CMK (cell line): Measurements from ENCODE around the gene MTNR1B.

Experiments
- DNase-seq: peaks from one replicate; pipeline ENCODE4 v3.0.0-alpha.2; 2010; ENCODE audit warnings: low read depth

The MTNR1B gene

DNA sequence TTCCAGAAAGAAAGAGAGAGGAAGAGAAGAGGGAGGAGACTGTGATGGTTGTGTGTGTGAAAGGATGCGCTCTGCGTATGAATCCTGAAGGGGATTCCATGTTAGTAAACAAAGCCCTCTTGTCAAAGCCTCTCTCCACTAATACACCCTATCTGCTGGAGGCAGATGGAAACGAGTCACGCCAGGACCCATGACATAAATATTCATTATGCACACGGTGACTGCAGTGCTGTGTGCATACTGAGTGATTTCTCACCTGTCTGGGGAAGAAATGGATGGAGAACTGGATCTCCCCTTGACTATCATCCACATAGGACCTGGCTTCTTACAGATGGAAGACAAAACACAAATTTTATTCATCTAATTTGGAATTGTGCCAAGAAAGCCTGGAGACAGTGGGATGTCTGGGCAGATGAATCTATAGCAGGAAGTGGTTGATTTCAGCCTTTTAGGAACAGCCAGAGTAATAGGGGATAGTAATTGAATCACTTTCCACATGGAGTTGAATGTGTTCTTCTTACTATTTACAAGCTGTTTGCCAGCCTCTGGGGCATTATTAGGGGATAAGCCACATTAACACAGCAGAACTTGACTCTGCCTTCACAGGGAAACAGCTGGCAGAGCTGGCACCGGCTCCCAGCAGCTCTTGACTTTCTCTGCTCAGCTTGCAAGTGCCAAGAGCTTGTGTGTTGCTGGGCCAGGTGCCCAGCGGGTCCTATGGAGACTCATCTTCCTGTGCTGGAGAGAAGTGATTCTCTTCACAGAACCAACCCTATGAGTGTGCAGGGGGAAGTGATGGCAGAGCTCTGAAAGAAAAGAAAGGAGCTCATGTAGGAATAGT is 9.0 kb downstream of the MTNR1B start:
- no peak for DNase-seq

DNA sequence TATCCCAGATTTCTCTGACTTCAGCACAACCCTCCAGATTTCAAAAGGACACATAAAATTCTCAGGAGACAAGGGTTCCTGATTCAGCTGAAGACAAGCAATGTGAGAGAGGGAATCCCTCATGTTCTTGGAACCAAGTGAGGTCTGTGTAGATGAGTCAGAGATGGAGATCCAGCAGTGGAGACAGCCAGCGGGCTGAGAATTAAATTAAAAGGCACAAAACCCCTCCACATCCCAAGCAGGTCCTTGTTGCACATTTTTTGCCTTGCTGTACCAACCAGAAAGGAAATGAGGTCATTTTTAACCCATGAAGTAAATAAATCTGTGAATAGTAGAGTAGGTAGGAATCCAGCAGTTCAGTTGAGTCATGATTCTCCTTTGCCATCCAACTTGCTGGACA is 9.7 kb downstream of the MTNR1B start:
- DNase-seq = no peak

DNA sequence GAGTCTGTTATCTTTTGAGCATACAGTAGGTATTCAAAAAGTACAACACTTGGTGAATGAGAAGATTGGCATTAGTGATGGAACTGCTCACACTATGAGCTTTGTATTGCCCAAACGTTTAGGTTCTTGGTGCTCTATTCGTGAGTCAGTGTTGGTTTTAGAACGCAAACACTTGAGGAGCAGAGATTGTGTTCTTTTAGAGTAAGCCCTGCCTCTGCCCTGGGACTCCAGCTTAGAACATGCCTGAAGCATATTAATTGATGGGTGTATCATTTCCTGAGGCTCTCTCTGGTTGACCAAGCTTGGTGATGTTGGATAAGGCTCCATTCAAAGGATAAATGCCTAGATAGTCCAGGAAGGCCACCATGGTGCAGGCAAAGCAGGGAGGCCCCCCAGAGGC is 10.9 kb downstream of the MTNR1B start:
- DNase-seq = no peak

DNA sequence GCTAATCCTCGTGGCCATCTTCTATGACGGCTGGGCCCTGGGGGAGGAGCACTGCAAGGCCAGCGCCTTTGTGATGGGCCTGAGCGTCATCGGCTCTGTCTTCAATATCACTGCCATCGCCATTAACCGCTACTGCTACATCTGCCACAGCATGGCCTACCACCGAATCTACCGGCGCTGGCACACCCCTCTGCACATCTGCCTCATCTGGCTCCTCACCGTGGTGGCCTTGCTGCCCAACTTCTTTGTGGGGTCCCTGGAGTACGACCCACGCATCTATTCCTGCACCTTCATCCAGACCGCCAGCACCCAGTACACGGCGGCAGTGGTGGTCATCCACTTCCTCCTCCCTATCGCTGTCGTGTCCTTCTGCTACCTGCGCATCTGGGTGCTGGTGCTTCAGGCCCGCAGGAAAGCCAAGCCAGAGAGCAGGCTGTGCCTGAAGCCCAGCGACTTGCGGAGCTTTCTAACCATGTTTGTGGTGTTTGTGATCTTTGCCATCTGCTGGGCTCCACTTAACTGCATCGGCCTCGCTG is 12.1 kb downstream of the MTNR1B start:
- no peak for DNase-seq

DNA sequence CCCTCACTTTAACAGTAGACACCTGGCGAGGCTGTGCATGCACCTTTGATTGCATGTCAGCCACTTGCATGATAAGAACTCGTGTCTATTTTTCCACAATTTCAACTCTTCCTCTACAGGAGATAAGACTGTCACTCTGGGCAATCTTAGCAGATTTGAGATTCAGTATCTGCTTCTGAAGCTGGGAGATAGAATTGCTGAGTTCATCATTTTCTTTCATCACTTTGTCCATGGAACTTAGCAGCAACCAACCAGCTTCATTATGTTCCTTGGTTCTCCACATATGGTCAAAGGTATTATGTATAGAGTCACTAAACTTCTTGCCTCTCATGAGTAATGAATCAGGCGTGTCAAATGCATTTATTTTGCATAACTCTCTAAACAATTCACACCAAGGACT is 17.1 kb downstream of the MTNR1B start:
- no peak for DNase-seq

DNA sequence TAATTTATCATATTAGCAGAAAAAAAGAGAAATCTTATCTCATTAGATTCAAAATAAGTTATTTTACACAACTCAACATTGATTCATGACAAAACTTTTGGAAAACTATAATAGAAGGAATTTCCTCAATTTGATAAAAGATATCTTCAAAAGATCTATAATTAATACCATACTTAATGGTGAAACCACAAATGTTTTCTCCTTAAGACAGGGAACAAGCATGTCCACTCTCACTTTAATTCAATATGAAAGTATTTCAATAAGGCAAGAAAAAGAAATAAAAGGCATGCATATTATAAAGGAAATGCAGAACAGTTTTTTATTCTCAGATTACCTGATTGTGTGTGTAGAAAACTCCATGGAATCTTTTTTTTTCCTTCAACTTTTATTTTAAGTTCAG is 23.6 kb downstream of the MTNR1B start:
- no peak for DNase-seq

DNA sequence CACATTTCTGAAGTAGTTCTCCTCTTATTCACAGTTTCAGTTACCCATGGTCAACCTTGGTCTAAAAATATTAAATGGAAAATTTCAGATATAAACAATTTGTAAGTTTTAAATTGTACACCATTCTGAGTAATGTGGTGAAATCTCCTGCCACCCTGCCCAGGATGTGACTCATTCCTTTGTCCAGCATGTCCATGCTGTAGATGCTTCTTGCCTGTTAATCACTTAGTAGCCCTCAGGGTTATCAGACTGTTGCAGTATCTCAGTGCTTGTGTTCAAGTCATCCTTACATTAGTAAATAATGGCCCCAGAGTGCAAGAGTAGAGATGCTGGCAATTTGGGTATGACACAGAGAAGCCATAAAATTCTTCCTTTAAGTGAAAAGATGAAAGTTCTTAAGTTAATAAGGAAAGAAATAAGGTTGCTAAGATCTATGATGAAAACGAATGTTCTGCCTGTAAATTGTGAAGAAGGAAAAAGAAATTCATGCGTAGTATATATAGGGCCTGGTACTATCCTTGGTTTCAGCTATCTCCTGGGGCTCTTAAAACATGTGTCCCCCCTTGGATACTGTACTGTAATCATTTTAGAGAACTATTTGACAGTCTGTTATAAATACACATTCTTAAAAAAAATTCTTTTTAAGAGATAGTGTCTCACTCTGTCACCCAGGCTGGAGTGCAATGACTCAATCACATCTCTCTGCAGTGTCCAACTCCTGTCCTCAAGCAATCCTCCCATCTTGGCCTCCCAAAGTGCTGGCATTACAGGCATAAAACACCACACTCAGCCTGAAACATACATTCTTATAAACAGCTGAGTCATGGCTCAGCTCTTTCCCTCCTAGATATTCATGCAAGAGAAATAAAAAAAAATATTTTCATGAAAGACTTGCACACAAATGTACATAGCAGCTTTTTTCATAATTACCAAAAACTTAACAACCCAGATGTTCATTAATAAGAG is 31.3 kb downstream of the MTNR1B start:
- no peak for DNase-seq

DNA sequence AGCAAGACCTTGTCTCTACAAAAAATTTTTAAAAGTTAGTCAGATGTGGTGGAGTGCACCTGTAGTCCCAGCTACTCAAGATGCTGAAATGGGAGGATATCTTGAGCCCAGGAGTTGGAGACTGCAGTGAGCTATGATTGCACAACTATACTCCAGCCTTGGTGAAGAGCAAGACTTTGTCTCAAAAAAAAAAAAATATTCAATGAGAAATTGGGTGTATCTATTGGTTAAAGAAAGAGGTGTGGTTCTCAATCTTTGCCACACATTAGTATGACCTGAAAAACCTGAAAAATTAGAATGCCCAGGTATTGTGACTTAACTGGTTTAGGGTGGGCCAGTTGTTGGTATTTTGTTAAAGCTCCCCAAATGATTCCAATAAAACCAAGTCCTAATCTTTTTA is 32.4 kb downstream of the MTNR1B start:
- no peak for DNase-seq

DNA sequence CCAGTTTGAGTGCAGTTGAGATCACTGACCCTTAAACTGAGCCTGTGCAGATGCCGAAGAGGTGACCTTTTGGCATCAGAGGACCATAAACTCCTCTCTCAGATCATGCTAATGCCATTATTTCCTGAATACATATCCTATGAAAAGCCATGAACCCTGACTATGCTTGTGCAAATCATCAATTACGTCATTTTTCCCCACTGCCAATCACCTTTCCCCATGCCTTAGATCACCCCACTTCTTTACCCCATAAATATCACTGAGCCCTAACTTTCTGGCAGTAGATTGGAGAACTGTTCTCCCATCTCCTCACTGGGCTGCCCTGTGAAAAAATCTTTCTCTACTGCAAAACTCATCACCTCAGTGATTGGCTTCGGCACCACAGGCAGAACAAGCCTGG is 32.9 kb downstream of the MTNR1B start:
- no peak for DNase-seq

DNA sequence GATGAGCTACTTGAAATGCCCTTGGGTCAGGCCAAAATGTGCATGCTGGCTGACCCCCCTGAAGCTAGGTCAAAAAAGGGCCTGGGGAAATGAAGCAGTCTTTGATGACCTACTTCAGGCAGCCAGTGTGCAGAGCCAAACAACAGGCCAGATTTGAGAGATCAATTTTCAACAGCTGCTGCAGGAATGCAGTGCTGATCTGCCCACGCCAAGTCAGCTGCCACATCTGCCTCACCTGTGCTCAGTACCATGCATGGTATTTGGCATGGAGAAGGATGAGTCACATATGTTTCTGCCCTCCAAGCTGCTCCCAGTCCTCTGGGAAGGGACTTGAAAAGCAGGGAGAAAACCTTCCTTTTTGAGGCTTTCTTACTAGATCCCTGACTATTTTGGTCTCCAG is 35.8 kb downstream of the MTNR1B start:
- DNase-seq = no peak

DNA sequence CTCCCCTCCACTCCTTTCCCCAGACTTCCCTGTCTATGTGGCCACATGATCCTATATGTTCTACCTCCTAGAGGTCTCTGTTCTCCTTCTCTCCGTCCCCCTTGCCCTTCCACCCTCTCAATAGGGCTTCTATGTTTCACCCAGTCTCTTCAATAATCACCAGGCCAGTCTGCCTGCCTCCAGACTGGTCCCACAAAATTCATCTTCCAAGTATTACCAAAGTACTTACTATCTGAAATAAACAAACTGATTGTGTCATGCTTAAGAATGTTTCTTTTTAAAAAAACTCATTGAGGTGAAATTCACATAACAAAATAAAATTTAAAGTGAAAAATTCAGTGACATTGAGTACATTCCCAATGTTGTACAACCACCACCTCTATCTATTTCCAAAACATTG is 44.2 kb downstream of the MTNR1B start:
- no peak for DNase-seq

DNA sequence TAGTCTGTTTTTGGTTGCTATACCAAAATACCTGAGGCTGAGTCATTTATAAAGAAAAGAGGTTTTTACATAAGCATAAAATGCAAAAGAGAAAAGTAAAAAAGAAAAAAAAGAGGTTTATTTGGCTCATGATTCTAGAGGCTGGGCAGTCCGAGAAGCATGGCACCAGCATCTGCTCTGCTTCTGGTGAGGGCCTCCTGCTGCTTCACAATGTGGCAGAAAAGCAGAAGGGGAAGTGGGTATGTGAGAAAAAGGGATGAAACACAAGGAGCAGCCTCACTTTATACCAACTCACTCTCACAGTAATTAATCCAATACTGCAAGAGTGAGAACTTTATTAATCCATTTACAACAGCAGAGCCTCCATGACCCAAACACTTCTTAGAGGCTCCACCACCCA is 47.1 kb downstream of the MTNR1B start:
- DNase-seq = no peak

DNA sequence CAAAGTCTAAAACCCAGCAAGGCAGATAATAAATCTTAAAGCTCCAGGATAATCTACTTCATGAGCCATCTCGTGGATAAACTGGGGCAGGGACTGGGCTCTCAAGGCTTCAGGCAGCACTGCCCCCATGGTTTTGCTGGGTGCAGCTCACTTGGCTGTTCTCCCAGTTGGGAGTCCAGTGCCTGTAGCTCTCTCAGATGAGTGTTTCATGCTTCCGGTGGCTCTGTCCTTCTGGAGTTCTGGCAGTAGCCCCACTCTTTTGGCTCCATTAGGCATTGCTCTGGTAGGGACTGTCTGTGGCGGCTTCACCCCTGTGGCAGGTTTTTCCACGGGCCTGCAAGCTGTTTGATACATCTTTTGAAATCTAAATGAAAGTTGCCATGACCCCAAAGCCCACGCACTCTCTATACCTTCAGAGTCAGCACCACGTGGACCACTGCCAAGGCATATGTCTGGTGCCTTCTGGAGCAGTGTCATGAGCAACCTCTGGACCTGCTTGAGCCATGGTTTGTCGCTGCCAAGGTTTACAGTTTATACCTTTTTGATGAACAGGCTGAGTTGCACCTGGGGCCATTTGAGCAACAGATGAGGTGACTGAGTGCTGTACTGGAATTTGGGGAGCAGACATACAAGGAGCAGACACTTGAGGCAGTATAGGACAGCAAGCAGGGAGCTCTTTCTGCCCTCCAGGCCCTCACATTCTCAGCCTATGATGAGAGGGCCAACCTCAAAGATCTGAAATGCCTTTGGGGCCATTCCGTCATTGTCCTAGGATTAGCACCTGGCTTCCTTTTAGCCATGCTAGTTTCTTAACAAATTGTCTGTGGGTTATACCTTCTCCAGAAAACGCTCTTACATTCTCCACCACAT is 48.6 kb downstream of the MTNR1B start:
- no peak for DNase-seq

DNA sequence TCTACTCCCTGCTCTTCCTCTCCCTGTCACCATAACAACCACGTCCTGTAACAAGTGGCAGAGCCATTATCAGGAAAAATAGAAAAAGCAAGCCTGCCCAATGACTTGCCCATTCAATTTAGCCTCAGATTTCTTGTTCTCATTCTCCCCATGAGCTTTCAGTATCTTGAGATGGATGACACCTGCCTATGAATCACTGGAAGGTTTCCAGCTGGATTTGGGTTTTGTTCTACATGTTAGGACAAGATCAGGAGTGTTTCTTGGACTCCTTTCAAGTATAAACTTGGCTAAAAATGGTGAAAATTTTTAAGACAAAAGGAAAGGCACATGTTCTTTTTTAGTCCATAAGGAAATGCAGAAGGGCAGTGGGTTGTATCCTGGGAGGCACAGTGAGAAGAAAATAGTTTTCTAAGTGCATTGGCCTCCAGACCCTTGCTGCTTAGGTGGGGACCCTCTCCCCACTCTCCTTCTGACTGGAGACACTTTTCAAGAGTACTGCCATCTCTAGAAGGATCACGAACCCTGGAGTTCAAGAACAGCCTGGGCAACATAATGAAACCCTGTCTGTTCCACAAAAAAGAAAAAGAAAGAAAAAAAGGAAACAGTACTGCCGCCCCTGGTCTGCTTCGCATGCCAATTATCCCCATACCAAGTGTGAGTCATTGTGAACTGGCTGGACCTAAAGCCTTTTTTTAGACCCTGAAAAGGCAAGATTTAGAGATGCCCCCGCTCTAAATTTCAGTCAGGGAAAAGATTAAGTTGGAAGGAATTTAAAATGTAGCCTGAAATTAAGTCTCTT is 51.0 kb downstream of the MTNR1B start:
- no peak for DNase-seq

DNA sequence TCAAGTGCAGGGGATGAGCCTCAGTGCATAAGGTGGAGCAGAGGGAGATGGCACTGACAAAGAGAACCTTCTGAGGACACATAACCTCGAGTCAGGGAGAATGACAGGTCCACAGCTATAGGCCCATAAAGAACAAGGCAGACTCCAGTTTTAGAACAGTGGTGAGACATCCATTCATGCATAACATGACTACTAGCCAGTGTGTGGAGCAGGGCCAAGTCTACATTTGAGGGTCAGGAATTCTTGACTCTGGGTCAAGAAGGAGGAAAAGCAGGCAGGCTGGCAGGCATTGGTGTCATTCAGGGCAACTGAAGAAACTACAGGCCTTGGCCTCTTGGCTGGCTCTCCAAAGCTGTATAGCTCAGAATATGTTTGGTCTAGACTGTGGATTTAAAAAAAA is 54.9 kb downstream of the MTNR1B start:
- DNase-seq = no peak

DNA sequence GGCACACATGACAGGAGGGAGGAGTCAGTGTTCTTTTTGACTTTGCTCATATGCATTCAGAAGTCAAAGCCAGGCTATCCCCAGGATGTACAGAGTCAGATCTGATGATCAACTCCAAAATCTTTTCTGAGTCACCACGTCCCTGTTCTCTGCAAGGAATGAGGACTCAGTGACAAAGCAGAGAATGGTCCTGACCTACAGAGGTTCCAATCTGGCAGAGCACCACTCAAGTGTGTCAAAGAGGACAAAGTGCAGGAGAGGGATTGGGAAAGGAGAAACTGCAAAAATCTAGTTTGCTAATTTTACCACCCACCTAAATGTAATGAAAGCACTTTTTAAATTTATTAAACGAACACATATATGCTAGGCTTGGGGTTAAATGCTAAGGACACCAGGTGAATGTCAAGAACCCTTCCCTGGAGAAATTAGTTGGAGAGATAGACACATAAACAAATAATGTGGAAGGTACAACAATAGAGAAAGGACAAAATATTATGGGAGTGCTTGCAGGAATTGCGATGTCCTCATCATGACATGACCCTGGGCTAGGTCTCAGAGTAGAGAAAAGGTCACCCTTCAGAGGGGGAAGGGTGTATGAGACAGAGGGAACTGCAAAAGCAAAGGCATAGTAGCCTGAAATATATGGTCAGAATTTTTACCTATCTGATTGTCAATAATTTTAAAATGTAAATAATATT is 56.3 kb downstream of the MTNR1B start:
- DNase-seq = no peak

DNA sequence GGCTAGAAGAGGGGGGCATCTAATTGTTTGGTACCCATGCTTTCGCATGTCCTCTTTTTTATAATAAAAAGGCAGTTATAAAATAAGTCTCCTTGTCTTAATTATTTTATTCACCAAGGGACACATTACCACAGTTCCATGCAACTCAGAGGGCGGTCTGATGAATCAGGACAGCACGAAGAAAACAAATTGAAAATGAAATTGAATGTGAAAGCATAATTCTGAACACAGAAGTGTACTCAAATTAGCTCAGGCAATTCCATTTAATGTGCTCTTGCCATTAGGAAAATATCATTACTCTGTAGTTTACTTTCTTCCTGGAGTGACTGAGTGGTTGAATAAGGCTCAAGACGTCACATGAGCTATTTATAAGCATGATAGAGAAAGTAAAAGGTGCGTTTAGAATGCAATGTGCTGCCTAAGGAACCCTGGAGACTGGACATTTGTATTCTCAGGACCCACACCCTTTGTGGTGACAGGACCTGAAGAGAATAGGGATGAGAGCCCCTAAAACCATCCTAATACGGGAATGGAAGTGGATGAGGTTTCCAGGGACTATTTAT is 59.6 kb downstream of the MTNR1B start:
- DNase-seq = no peak

DNA sequence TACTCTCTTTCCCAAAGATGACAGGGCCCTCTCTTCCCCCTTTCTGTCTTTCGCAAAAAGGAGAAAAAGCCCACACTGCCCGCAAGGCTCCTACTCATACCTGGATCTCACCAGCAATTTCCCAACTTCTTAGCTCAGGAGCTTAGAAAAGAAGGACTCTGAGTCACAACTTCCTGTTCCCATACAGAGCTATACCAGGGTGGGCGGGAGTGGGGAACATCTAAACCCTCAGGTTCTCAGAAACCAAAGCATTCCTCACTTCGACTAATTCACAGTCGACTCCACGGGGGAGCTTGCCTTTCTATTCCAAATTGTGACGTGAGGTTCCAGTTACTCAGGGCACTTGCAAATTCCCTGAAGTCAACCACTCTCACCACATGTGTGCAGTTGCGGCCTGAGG is 61.9 kb downstream of the MTNR1B start:
- DNase-seq = no peak
